Tibial nerve (tissue), 4 donors: Measurements from ENCODE around the gene CRY1.

ENCODE experiments used
- CTCF ChIP-seq, 5 experiments: fragments of 200-600 bp in 3 of 5; fragments of 450-650 bp in 2 of 5; sonication (generic) in 3 of 5; IDR thresholded peaks; one replicate each; pipeline ENCODE4 v1.5.1; 2016 to 2019; ENCODE audit warnings: antibody characterized with exemption in 5 of 5, mild to moderate bottlenecking in 3 of 5, moderate library complexity in 2 of 5
- EP300 ChIP-seq, 2 donors: sonication (generic); formaldehyde crosslinking; IDR thresholded peaks; one replicate each; pipeline ENCODE4 v1.6.1; 2017; ENCODE audit warnings: antibody characterized with exemption in 2 of 2, mild to moderate bottlenecking in 1 of 2
- POLR2A ChIP-seq, 2 donors: fragments of 450-650 bp; IDR thresholded peaks; one replicate each; pipeline ENCODE4 v1.6.1; 2017; ENCODE audit warnings: antibody characterized with exemption in 2 of 2, mild to moderate bottlenecking in 2 of 2, moderate library complexity in 2 of 2

- TF ChIP-seq CTCF (IDR thresholded peaks at IDR 0.05): no peak
- no peak for TF ChIP-seq POLR2A (IDR thresholded peaks at IDR 0.05)
- TF ChIP-seq EP300 (IDR thresholded peaks at IDR 0.05): no peak
These were observed 21.8 kb upstream of the CRY1 start for GRCh38 chr12:107115119-107115518.
